ENCODE results near the gene SMAD3. TPM values are rescaled to one million over a fixed set of nuclear protein-coding genes. Genes with fewer than 3 reads are reported as not detected.

The SMAD3 gene
- total and polyA plus RNA-seq, 2 donors = 8.8 to 21.6 TPM

GRCh38 chr15:67066041-67066958, 898 bp downstream of the SMAD3 start:
- peaks cover 15 to 59% of the 10 kb centered on the region in 2 donors for H3K4me1 ChIP-seq (ENCODE audit: control insufficient read depth in 2 of 2, insufficient read depth in 2 of 2, low read length in 2 of 2)
- H3K27me3 ChIP-seq (ENCODE audit: control insufficient read depth in 2 of 2, insufficient read depth in 1 of 2, low read length in 1 of 2) = peaks cover 0 to 23% of the 10 kb centered on the region in 2 donors
- DNase-seq (ENCODE audit: low read depth in 6 of 9, low spot score in 9 of 9) = peak in 1 of 9 donors; percentile 45
- peak overlapping the region; percentile 65 to 68 for H3K4me3 ChIP-seq (ENCODE audit: low read length in 2 of 2)
- H3K36me3 ChIP-seq (ENCODE audit: control insufficient read depth in 2 of 2, insufficient read depth in 2 of 2, low read length in 1 of 2) = peaks cover 0 to 3% of the 10 kb centered on the region in 2 donors
- H3K27ac ChIP-seq (ENCODE audit: low read depth in 1 of 2, low read length in 1 of 2) = peak overlapping the region; percentile 53 to 89
- H3K9me3 ChIP-seq (ENCODE audit: control insufficient read depth in 2 of 2, insufficient read depth in 1 of 2, low read length in 1 of 2) = no peaks in the 10 kb centered on the region
- WGBS = under 1% methylated on average over 72 of the region's 72 CpGs

GRCh38 chr15:67066959-67067853, 1.8 kb downstream of the SMAD3 start:
- no peak for DNase-seq (ENCODE audit: low read depth in 6 of 9, low spot score in 9 of 9)
- Histone ChIP-seq H3K27ac (ENCODE audit: low read depth in 1 of 2, low read length in 1 of 2) (peak overlapping the region; percentile 10 to 36), H3K9me3 (ENCODE audit: control insufficient read depth in 2 of 2, insufficient read depth in 1 of 2, low read length in 1 of 2) (no peaks in the 10 kb centered on the region), H3K4me3 (ENCODE audit: low read length in 2 of 2) (peak overlapping the region; percentile 65 to 68), H3K27me3 (ENCODE audit: control insufficient read depth in 2 of 2, insufficient read depth in 1 of 2, low read length in 1 of 2) (peaks cover 0 to 23% of the 10 kb centered on the region in 2 donors), H3K36me3 (ENCODE audit: control insufficient read depth in 2 of 2, insufficient read depth in 2 of 2, low read length in 1 of 2) (peaks cover 0 to 3% of the 10 kb centered on the region in 2 donors), H3K4me1 (ENCODE audit: control insufficient read depth in 2 of 2, insufficient read depth in 2 of 2, low read length in 2 of 2) (peaks cover 15 to 59% of the 10 kb centered on the region in 2 donors)
- WGBS = 50% methylated on average over 28 of the region's 28 CpGs

GRCh38 chr15:67067930-67068551, 2.6 kb downstream of the SMAD3 start:
- peak overlapping the region; percentile 65 to 68 for H3K4me3 ChIP-seq (ENCODE audit: low read length in 2 of 2)
- peaks cover 15 to 59% of the 10 kb centered on the region in 2 donors for H3K4me1 ChIP-seq (ENCODE audit: control insufficient read depth in 2 of 2, insufficient read depth in 2 of 2, low read length in 2 of 2)
- 82% methylated on average over 3 of the region's 3 CpGs for WGBS

GRCh38 chr15:67068710-67069400, 3.5 kb downstream of the SMAD3 start:
- Histone ChIP-seq H3K27me3 (ENCODE audit: control insufficient read depth in 2 of 2, insufficient read depth in 1 of 2, low read length in 1 of 2) (peaks cover 0 to 23% of the 10 kb centered on the region in 2 donors), H3K9me3 (ENCODE audit: control insufficient read depth in 2 of 2, insufficient read depth in 1 of 2, low read length in 1 of 2) (no peaks in the 10 kb centered on the region), H3K27ac (ENCODE audit: low read depth in 1 of 2, low read length in 1 of 2) (peak overlapping the region; percentile 20 to 36), H3K4me1 (ENCODE audit: control insufficient read depth in 2 of 2, insufficient read depth in 2 of 2, low read length in 2 of 2) (peaks cover 15 to 59% of the 10 kb centered on the region in 2 donors), H3K4me3 (ENCODE audit: low read length in 2 of 2) (peak overlapping the region in 1 of 2 donors; percentile 65), H3K36me3 (ENCODE audit: control insufficient read depth in 2 of 2, insufficient read depth in 2 of 2, low read length in 1 of 2) (peaks cover 0 to 3% of the 10 kb centered on the region in 2 donors)
- WGBS = 72% methylated on average over 6 of the region's 6 CpGs
- DNase-seq (ENCODE audit: low read depth in 6 of 9, low spot score in 9 of 9) = no peak

More at GRCh38 chr15:67067930-67068551, 2.6 kb downstream of the SMAD3 start:
- Histone ChIP-seq H3K9me3 (ENCODE audit: control insufficient read depth in 2 of 2, insufficient read depth in 1 of 2, low read length in 1 of 2) (no peaks in the 10 kb centered on the region), H3K27me3 (ENCODE audit: control insufficient read depth in 2 of 2, insufficient read depth in 1 of 2, low read length in 1 of 2) (peaks cover 0 to 23% of the 10 kb centered on the region in 2 donors), H3K27ac (ENCODE audit: low read depth in 1 of 2, low read length in 1 of 2) (peak overlapping the region in 1 of 2 donors; percentile 36), H3K36me3 (ENCODE audit: control insufficient read depth in 2 of 2, insufficient read depth in 2 of 2, low read length in 1 of 2) (peaks cover 0 to 3% of the 10 kb centered on the region in 2 donors)
- no peak for DNase-seq (ENCODE audit: low read depth in 6 of 9, low spot score in 9 of 9)

- H3K27ac ChIP-seq (ENCODE audit: low read depth in 1 of 2, low read length in 1 of 2) = no peak overlapping the region
- peaks cover 0 to 3% of the 10 kb centered on the region in 2 donors for H3K36me3 ChIP-seq (ENCODE audit: control insufficient read depth in 2 of 2, insufficient read depth in 2 of 2, low read length in 1 of 2)
- H3K4me3 ChIP-seq (ENCODE audit: low read length in 2 of 2) = no peak overlapping the region
- peaks cover 0 to 16% of the 10 kb centered on the region in 2 donors for H3K27me3 ChIP-seq (ENCODE audit: control insufficient read depth in 2 of 2, insufficient read depth in 1 of 2, low read length in 1 of 2)
- WGBS = 97% methylated on average over 5 of the region's 5 CpGs
- no peaks in the 10 kb centered on the region for H3K9me3 ChIP-seq (ENCODE audit: control insufficient read depth in 2 of 2, insufficient read depth in 1 of 2, low read length in 1 of 2)
- H3K4me1 ChIP-seq (ENCODE audit: control insufficient read depth in 2 of 2, insufficient read depth in 2 of 2, low read length in 2 of 2) = peaks cover 17 to 51% of the 10 kb centered on the region in 2 donors
- DNase-seq (ENCODE audit: low read depth in 6 of 9, low spot score in 9 of 9) = no peak
Measured at GRCh38 chr15:67070150-67070549, 4.7 kb downstream of the SMAD3 start.

GRCh38 chr15:67070892-67071664, 5.7 kb downstream of the SMAD3 start:
- Histone ChIP-seq H3K4me1 (ENCODE audit: control insufficient read depth in 2 of 2, insufficient read depth in 2 of 2, low read length in 2 of 2) (peaks cover 18 to 54% of the 10 kb centered on the region in 2 donors), H3K36me3 (ENCODE audit: control insufficient read depth in 2 of 2, insufficient read depth in 2 of 2, low read length in 1 of 2) (peaks cover 0 to 3% of the 10 kb centered on the region in 2 donors), H3K27ac (ENCODE audit: low read depth in 1 of 2, low read length in 1 of 2) (no peak overlapping the region), H3K27me3 (ENCODE audit: control insufficient read depth in 2 of 2, insufficient read depth in 1 of 2, low read length in 1 of 2) (peaks cover 0 to 15% of the 10 kb centered on the region in 2 donors), H3K4me3 (ENCODE audit: low read length in 2 of 2) (no peak overlapping the region), H3K9me3 (ENCODE audit: control insufficient read depth in 2 of 2, insufficient read depth in 1 of 2, low read length in 1 of 2) (no peaks in the 10 kb centered on the region)
- 96% methylated on average over 9 of the region's 9 CpGs for WGBS
- DNase-seq (ENCODE audit: low read depth in 6 of 9, low spot score in 9 of 9) = no peak

- DNase-seq (ENCODE audit: low read depth in 6 of 9, low spot score in 9 of 9) = no peak
- Histone ChIP-seq H3K27ac (ENCODE audit: low read depth in 1 of 2, low read length in 1 of 2) (no peak overlapping the region), H3K4me3 (ENCODE audit: low read length in 2 of 2) (no peak overlapping the region), H3K9me3 (ENCODE audit: control insufficient read depth in 2 of 2, insufficient read depth in 1 of 2, low read length in 1 of 2) (no peaks in the 10 kb centered on the region), H3K27me3 (ENCODE audit: control insufficient read depth in 2 of 2, insufficient read depth in 1 of 2, low read length in 1 of 2) (peaks cover 0 to 1% of the 10 kb centered on the region in 2 donors), H3K4me1 (ENCODE audit: control insufficient read depth in 2 of 2, insufficient read depth in 2 of 2, low read length in 2 of 2) (peaks cover 11 to 49% of the 10 kb centered on the region in 2 donors), H3K36me3 (ENCODE audit: control insufficient read depth in 2 of 2, insufficient read depth in 2 of 2, low read length in 1 of 2) (peaks cover 0 to 3% of the 10 kb centered on the region in 2 donors)
- WGBS = 91% methylated on average over 1 of the region's 1 CpG
Measured at GRCh38 chr15:67072442-67072841, 7.0 kb downstream of the SMAD3 start.
